HEK293 (cell line): ENCODE results near the gene TMEM207.

ENCODE experiments used
- CTCF ChIA-PET: fragments of 350-600 bp; formaldehyde crosslinking; extraction: SDS; loops from one replicate; lab custom pipeline; 2021; ENCODE audit warnings: antibody characterized with exemption; lab: Yijun Ruan, JAX
- POLR2A ChIA-PET: fragments of 300-600 bp; formaldehyde crosslinking; extraction: SDS; loops from one replicate; lab custom pipeline; 2020; ENCODE audit warnings: antibody characterized with exemption, inconsistent platforms; lab: Yijun Ruan, JAX
- H3K27ac ChIP-seq: fragments of 200-500 bp; sonication (Bioruptor generic); 2 replicates; pipeline ENCODE4 v1.5.1; 2014; ENCODE audit warnings: low read depth, low read length, control low read depth, inconsistent platforms; ENCODE audit errors: extremely low read depth
- H3K36me3 ChIP-seq, 2 experiments: fragments of 200-500 bp in 1 of 2; sonication (Bioruptor generic) in 1 of 2; 1 replicate in 1 of 2; 2 replicates in 1 of 2; pipeline ENCODE4 v1.5.1; 2014 to 2017; ENCODE audit warnings: inconsistent platforms in 2 of 2, low read length in 2 of 2; ENCODE audit not compliant: control insufficient read depth in 2 of 2, insufficient read depth in 1 of 2
- H3K4me1 ChIP-seq: fragments of 200-500 bp; sonication (Bioruptor generic); 2 replicates; pipeline ENCODE4 v1.5.1; 2014; ENCODE audit warnings: mild to moderate bottlenecking, low read length, inconsistent platforms; ENCODE audit not compliant: control insufficient read depth, insufficient read depth
- H3K4me3 ChIP-seq: 2 replicates; pipeline ENCODE4 v1.5.1; 2011; ENCODE audit warnings: low read depth, mild to moderate bottlenecking, control low read depth, low read length, moderate library complexity
- H3K9me3 ChIP-seq: fragments of 200-500 bp; sonication (Bioruptor generic); 2 replicates; pipeline ENCODE4 v1.5.1; 2014; ENCODE audit warnings: low read depth, low read length, inconsistent platforms; ENCODE audit not compliant: control insufficient read depth, insufficient read depth
- HOXC10 ChIP-seq: sonication (generic); formaldehyde crosslinking; IDR thresholded peaks from 2 replicates; pipeline ENCODE4 v1.8.1; 2023; ENCODE audit warnings: mild to moderate bottlenecking, missing genetic modification reagents
- KLF9 ChIP-seq: fragments of 450-650 bp; formaldehyde crosslinking; IDR thresholded peaks from 2 replicates; pipeline ENCODE4 v1.5.1; 2016; ENCODE audit warnings: missing biosample characterization, missing genetic modification characterization, low read depth
- WT1 ChIP-seq: fragments of 450-650 bp; formaldehyde crosslinking; IDR thresholded peaks from 2 replicates; pipeline ENCODE4 v1.5.1; 2016; ENCODE audit warnings: missing biosample characterization, missing genetic modification characterization
- ZEB2 ChIP-seq: fragments of 450-650 bp; formaldehyde crosslinking; IDR thresholded peaks from 2 replicates; pipeline ENCODE4 v1.5.1; 2016; ENCODE audit warnings: missing biosample characterization, missing genetic modification characterization
- ZFP41 ChIP-seq: fragments of 450-650 bp; formaldehyde crosslinking; IDR thresholded peaks from 2 replicates; pipeline ENCODE4 v1.5.1; 2016; ENCODE audit warnings: missing biosample characterization, missing genetic modification characterization, borderline replicate concordance
- ZNF202 ChIP-seq: fragments of 450-650 bp; formaldehyde crosslinking; IDR thresholded peaks from 2 replicates; pipeline ENCODE4 v1.5.1; 2016; ENCODE audit warnings: missing biosample characterization, missing genetic modification characterization, borderline replicate concordance
- ZNF366 ChIP-seq: fragments of 450-650 bp; formaldehyde crosslinking; conservative IDR thresholded peaks from 2 replicates; pipeline ENCODE4 v1.5.1; 2016; ENCODE audit warnings: missing biosample characterization, missing genetic modification characterization
- ZNF426 ChIP-seq: fragments of 450-650 bp; formaldehyde crosslinking; IDR thresholded peaks from 2 replicates; pipeline ENCODE4 v1.5.1; 2017; ENCODE audit warnings: missing biosample characterization, missing genetic modification characterization, mild to moderate bottlenecking, inconsistent platforms, moderate library complexity
- ZNF548 ChIP-seq: fragments of 450-650 bp; formaldehyde crosslinking; IDR thresholded peaks from 2 replicates; pipeline ENCODE4 v1.5.1; 2016; ENCODE audit warnings: missing biosample characterization, missing genetic modification characterization
- ZNF558 ChIP-seq: fragments of 450-650 bp; formaldehyde crosslinking; IDR thresholded peaks from 2 replicates; pipeline ENCODE4 v1.5.1; 2016; ENCODE audit warnings: missing biosample characterization, missing genetic modification characterization
- ZNF664 ChIP-seq: fragments of 450-650 bp; formaldehyde crosslinking; IDR thresholded peaks from 2 replicates; pipeline ENCODE4 v1.5.1; 2016; ENCODE audit warnings: missing biosample characterization, missing genetic modification characterization
- ZNF677 ChIP-seq: fragments of 450-650 bp; IDR thresholded peaks from 2 replicates; pipeline ENCODE4 v1.5.0; 2018; ENCODE audit warnings: missing biosample characterization, mild to moderate bottlenecking, missing genetic modification characterization, moderate library complexity
- ZNF768 ChIP-seq: fragments of 450-650 bp; formaldehyde crosslinking; IDR thresholded peaks from 2 replicates; pipeline ENCODE4 v1.5.1; 2018; ENCODE audit warnings: missing biosample characterization, mild to moderate bottlenecking, missing genetic modification characterization
- ZSCAN23 ChIP-seq: fragments of 450-650 bp; formaldehyde crosslinking; IDR thresholded peaks from 2 replicates; pipeline ENCODE4 v1.5.1; 2016; ENCODE audit warnings: missing biosample characterization, missing genetic modification characterization
- ZXDB ChIP-seq: fragments of 450-650 bp; formaldehyde crosslinking; IDR thresholded peaks from 2 replicates; pipeline ENCODE4 v1.5.1; 2016; ENCODE audit warnings: missing biosample characterization, missing genetic modification characterization
- TF ChIP-seq, protein P1 (sequence below): fragments of 450-650 bp; formaldehyde crosslinking; IDR thresholded peaks from 2 replicates; pipeline ENCODE4 v1.5.1; 2017; ENCODE audit warnings: missing biosample characterization, mild to moderate bottlenecking, missing genetic modification characterization, moderate library complexity
- TF ChIP-seq, protein P2 (sequence below): fragments of 450-650 bp; formaldehyde crosslinking; IDR thresholded peaks from 2 replicates; pipeline ENCODE4 v1.5.1; 2016; ENCODE audit warnings: missing biosample characterization, missing genetic modification characterization
- TF ChIP-seq, protein P3 (sequence below): fragments of 450-650 bp; formaldehyde crosslinking; IDR thresholded peaks from 2 replicates; pipeline ENCODE4 v1.5.1; 2016; ENCODE audit warnings: missing biosample characterization, missing genetic modification characterization
- TF ChIP-seq, protein P4 (sequence below): fragments of 450-650 bp; formaldehyde crosslinking; IDR thresholded peaks from 2 replicates; pipeline ENCODE4 v1.5.1; 2016; ENCODE audit warnings: missing biosample characterization, missing genetic modification characterization, borderline replicate concordance

TMEM207 gene

DNA sequence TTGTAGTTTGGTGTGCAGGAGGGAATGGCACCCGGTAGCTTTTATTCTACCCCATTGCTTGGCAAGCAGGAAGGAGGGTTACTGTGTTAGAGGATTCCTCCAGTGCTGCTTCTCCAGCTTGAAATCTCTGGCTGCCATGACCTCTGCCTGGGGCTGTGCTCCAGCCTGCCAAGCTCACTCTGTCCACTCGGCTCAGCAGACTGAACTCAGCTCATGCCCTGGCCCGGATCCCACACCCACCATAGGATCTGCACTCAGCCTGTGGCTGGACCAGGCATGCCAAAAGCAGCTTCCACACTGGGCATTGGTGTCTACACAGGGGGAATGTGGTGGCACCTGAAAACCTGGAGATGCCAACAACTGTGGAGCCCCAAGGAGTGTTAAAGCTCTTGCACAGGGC lies 35.4 kb downstream of the TMEM207 start:
- TF ChIP-seq ZNF558, result no peak
- no peak for TF ChIP-seq ZXDB (tag by site-specific recombination)
- no peak overlapping the region for H3K27ac ChIP-seq
- no peaks in the 10 kb centered on the region for H3K4me1 ChIP-seq
- ChIA-PET POLR2A (no interaction called here), CTCF (interaction anchor here (1.0 to 2.4 kb wide), 2 partner anchors 10 to 12 kb away, joined by 3 to 13 read pairs; no protein-coding TSS in a partner anchor)
- no peaks in the 10 kb centered on the region for H3K9me3 ChIP-seq
- H3K4me3 ChIP-seq, result no peak overlapping the region
- H3K36me3 ChIP-seq, result no peaks in the 10 kb centered on the region

DNA sequence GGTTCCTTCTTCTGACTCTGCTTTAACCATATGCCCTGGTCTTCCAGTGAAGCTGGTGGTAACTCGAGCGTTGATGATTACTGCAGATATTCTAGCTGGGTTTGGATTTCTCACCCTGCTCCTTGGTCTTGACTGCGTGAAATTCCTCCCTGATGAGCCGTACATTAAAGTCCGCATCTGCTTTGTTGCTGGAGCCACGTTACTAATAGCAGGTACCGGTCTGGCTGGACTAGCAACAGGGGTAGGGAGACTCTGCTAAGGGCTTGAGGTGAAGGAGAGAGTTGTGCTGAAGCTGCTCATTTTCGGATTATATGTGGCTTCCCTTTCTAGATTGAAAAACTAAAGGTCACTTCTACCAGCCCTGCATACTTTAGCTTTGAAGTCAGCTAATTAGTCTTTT lies 45.0 kb downstream of the TMEM207 start:
- Histone ChIP-seq H3K4me3 (no peak overlapping the region), H3K9me3 (no peaks in the 10 kb centered on the region), H3K4me1 (no peaks in the 10 kb centered on the region), H3K36me3 (no peaks in the 10 kb centered on the region), H3K27ac (no peak overlapping the region)
- TF ChIP-seq ZNF664 (no peak), ZNF366 (no peak), ZNF202 (no peak), HOXC10 (CRISPR knock-in tag) (no peak), WT1 (tag by site-specific recombination) (no peak)
- CTCF ChIA-PET, result interaction anchor here (0.9 kb wide), 1 partner anchor 44 kb away, joined by 5 read pairs; no protein-coding TSS in a partner anchor
- POLR2A ChIA-PET, result no interaction called here

DNA sequence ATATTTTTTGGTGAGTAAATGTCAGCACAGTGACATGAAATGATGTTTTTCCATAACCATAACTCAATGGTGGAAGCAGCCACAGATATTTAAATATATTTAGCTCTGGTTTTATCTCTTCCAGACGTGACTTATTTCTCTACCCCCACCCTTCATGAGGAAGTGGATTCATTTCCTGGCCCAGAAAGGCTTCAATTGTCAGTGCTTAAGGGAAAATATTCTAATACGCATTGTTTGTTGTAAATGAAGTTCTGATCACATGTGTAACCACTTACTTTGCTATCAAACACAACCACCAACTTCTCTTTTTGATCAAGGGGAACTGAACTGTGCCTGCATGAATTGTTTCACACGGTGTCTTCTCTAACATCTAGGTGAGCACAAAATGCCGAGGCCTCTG lies 47.7 kb downstream of the TMEM207 start:
- Histone ChIP-seq H3K4me1 (no peaks in the 10 kb centered on the region), H3K36me3 (no peaks in the 10 kb centered on the region), H3K9me3 (no peaks in the 10 kb centered on the region), H3K4me3 (no peak overlapping the region), H3K27ac (no peak overlapping the region)
- POLR2A ChIA-PET, result no interaction called here
- CTCF ChIA-PET, result no interaction called here
- TF ChIP-seq ZNF426 (tag by site-specific recombination), result no peak
- TF ChIP-seq, protein P1, sequence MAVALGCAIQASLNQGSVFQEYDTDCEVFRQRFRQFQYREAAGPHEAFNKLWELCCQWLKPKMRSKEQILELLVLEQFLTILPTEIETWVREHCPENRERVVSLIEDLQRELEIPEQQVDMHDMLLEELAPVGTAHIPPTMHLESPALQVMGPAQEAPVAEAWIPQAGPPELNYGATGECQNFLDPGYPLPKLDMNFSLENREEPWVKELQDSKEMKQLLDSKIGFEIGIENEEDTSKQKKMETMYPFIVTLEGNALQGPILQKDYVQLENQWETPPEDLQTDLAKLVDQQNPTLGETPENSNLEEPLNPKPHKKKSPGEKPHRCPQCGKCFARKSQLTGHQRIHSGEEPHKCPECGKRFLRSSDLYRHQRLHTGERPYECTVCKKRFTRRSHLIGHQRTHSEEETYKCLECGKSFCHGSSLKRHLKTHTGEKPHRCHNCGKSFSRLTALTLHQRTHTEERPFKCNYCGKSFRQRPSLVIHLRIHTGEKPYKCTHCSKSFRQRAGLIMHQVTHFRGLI (tag by site-specific recombination), result no peak
- TF ChIP-seq ZNF548 (tag by site-specific recombination), result no peak
- no peak for TF ChIP-seq ZEB2 (tag by site-specific recombination)
- TF ChIP-seq, protein P2, sequence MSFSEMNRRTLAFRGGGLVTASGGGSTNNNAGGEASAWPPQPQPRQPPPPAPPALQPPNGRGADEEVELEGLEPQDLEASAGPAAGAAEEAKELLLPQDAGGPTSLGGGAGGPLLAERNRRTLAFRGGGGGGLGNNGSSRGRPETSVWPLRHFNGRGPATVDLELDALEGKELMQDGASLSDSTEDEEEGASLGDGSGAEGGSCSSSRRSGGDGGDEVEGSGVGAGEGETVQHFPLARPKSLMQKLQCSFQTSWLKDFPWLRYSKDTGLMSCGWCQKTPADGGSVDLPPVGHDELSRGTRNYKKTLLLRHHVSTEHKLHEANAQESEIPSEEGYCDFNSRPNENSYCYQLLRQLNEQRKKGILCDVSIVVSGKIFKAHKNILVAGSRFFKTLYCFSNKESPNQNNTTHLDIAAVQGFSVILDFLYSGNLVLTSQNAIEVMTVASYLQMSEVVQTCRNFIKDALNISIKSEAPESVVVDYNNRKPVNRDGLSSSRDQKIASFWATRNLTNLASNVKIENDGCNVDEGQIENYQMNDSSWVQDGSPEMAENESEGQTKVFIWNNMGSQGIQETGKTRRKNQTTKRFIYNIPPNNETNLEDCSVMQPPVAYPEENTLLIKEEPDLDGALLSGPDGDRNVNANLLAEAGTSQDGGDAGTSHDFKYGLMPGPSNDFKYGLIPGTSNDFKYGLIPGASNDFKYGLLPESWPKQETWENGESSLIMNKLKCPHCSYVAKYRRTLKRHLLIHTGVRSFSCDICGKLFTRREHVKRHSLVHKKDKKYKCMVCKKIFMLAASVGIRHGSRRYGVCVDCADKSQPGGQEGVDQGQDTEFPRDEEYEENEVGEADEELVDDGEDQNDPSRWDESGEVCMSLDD, result no peak
- no peak for TF ChIP-seq ZNF677 (tag by site-specific recombination)
- no peak for TF ChIP-seq ZFP41
- TF ChIP-seq, protein P3, sequence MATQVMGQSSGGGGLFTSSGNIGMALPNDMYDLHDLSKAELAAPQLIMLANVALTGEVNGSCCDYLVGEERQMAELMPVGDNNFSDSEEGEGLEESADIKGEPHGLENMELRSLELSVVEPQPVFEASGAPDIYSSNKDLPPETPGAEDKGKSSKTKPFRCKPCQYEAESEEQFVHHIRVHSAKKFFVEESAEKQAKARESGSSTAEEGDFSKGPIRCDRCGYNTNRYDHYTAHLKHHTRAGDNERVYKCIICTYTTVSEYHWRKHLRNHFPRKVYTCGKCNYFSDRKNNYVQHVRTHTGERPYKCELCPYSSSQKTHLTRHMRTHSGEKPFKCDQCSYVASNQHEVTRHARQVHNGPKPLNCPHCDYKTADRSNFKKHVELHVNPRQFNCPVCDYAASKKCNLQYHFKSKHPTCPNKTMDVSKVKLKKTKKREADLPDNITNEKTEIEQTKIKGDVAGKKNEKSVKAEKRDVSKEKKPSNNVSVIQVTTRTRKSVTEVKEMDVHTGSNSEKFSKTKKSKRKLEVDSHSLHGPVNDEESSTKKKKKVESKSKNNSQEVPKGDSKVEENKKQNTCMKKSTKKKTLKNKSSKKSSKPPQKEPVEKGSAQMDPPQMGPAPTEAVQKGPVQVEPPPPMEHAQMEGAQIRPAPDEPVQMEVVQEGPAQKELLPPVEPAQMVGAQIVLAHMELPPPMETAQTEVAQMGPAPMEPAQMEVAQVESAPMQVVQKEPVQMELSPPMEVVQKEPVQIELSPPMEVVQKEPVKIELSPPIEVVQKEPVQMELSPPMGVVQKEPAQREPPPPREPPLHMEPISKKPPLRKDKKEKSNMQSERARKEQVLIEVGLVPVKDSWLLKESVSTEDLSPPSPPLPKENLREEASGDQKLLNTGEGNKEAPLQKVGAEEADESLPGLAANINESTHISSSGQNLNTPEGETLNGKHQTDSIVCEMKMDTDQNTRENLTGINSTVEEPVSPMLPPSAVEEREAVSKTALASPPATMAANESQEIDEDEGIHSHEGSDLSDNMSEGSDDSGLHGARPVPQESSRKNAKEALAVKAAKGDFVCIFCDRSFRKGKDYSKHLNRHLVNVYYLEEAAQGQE (tag by site-specific recombination), result no peak
- no peak for TF ChIP-seq ZSCAN23
- no peak for TF ChIP-seq ZNF768
- TF ChIP-seq, protein P4, sequence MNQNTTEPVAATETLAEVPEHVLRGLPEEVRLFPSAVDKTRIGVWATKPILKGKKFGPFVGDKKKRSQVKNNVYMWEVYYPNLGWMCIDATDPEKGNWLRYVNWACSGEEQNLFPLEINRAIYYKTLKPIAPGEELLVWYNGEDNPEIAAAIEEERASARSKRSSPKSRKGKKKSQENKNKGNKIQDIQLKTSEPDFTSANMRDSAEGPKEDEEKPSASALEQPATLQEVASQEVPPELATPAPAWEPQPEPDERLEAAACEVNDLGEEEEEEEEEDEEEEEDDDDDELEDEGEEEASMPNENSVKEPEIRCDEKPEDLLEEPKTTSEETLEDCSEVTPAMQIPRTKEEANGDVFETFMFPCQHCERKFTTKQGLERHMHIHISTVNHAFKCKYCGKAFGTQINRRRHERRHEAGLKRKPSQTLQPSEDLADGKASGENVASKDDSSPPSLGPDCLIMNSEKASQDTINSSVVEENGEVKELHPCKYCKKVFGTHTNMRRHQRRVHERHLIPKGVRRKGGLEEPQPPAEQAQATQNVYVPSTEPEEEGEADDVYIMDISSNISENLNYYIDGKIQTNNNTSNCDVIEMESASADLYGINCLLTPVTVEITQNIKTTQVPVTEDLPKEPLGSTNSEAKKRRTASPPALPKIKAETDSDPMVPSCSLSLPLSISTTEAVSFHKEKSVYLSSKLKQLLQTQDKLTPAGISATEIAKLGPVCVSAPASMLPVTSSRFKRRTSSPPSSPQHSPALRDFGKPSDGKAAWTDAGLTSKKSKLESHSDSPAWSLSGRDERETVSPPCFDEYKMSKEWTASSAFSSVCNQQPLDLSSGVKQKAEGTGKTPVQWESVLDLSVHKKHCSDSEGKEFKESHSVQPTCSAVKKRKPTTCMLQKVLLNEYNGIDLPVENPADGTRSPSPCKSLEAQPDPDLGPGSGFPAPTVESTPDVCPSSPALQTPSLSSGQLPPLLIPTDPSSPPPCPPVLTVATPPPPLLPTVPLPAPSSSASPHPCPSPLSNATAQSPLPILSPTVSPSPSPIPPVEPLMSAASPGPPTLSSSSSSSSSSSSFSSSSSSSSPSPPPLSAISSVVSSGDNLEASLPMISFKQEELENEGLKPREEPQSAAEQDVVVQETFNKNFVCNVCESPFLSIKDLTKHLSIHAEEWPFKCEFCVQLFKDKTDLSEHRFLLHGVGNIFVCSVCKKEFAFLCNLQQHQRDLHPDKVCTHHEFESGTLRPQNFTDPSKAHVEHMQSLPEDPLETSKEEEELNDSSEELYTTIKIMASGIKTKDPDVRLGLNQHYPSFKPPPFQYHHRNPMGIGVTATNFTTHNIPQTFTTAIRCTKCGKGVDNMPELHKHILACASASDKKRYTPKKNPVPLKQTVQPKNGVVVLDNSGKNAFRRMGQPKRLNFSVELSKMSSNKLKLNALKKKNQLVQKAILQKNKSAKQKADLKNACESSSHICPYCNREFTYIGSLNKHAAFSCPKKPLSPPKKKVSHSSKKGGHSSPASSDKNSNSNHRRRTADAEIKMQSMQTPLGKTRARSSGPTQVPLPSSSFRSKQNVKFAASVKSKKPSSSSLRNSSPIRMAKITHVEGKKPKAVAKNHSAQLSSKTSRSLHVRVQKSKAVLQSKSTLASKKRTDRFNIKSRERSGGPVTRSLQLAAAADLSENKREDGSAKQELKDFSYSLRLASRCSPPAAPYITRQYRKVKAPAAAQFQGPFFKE (tag by site-specific recombination), result no peak
- TF ChIP-seq KLF9 (tag by site-specific recombination), result no peak
